Measurements from ENCODE around the gene CIBAR2. TPM values are rescaled to one million over a fixed set of nuclear protein-coding genes. Genes with fewer than 3 reads are reported as not detected.

Gene CIBAR2
- total and polyA plus RNA-seq, 9 of the 15 experiments (the other 6 are each of a cell fraction or from before 2014, with no cell fraction given) = not detected

DNA sequence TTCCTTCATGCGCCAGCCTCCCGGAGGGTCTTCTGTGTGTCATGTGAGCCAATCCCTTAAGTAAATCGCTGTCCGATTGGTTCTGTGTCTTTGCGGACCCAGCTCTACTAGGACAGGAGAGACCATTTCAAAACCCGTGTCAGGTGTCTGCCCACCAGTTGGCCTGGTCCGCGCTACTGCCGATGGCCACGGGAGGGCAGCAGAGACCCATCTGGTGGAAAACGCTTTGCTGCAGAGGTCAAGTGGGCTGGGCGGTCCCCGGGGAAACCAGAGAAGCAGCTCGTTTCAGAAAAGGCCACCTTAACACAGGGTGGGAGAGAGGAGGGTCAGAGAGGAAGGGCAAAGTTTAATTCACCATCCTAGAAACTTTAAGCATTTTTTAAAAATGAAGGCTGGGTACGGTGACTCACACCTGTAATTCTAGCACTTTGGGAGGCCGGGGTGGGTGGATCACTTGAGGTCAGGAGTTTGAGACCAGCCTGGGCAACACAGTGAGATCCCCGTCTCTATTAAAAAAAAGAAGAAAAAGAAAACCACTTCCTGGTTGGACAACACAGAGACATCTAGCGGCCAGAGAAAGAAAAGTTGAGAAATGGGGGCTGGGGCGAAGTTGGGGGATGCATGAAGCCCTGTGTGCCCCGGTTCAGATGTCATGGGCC is 2.8 kb upstream of the CIBAR2 start (continued):
- TF ChIP-seq, protein P1, sequence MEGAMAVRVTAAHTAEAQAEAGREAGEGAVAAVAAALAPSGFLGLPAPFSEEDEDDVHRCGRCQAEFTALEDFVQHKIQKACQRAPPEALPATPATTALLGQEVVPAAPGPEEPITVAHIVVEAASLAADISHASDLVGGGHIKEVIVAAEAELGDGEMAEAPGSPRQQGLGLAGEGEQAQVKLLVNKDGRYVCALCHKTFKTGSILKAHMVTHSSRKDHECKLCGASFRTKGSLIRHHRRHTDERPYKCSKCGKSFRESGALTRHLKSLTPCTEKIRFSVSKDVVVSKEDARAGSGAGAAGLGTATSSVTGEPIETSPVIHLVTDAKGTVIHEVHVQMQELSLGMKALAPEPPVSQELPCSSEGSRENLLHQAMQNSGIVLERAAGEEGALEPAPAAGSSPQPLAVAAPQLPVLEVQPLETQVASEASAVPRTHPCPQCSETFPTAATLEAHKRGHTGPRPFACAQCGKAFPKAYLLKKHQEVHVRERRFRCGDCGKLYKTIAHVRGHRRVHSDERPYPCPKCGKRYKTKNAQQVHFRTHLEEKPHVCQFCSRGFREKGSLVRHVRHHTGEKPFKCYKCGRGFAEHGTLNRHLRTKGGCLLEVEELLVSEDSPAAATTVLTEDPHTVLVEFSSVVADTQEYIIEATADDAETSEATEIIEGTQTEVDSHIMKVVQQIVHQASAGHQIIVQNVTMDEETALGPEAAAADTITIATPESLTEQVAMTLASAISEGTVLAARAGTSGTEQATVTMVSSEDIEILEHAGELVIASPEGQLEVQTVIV (CRISPR knock-in tag; IDR thresholded peaks at IDR 0.05; ENCODE audit: borderline replicate concordance) = no peak
- TF ChIP-seq TFAP4 (CRISPR knock-in tag; IDR thresholded peaks at IDR 0.05; ENCODE audit: borderline replicate concordance) = peak; percentile 88
- TF ChIP-seq ZNF592 (IDR thresholded peaks at IDR 0.05) = no peak
- TF ChIP-seq JUN (IDR thresholded peaks at IDR 0.05; ENCODE audit: borderline replicate concordance, low read depth, low read length) = peak; percentile 35; the same call in 1 of the 2 replicates
- no peak for TF ChIP-seq JUN (CRISPR knock-in tag; IDR thresholded peaks at IDR 0.05; ENCODE audit: borderline replicate concordance)
- peak; percentile 70 to 87; a peak in 3 of 4 replicates for TF ChIP-seq KDM1A (IDR thresholded peaks at IDR 0.05)
- no peak for TF ChIP-seq ZNF431 (CRISPR knock-in tag; IDR thresholded peaks at IDR 0.05)
- TF ChIP-seq ETV1 (tag; conservative IDR thresholded peaks at IDR 0.05; ENCODE audit: low read depth) = peak; percentile 58; the same call in 1 of the 2 replicates
- TF ChIP-seq, protein P2, sequence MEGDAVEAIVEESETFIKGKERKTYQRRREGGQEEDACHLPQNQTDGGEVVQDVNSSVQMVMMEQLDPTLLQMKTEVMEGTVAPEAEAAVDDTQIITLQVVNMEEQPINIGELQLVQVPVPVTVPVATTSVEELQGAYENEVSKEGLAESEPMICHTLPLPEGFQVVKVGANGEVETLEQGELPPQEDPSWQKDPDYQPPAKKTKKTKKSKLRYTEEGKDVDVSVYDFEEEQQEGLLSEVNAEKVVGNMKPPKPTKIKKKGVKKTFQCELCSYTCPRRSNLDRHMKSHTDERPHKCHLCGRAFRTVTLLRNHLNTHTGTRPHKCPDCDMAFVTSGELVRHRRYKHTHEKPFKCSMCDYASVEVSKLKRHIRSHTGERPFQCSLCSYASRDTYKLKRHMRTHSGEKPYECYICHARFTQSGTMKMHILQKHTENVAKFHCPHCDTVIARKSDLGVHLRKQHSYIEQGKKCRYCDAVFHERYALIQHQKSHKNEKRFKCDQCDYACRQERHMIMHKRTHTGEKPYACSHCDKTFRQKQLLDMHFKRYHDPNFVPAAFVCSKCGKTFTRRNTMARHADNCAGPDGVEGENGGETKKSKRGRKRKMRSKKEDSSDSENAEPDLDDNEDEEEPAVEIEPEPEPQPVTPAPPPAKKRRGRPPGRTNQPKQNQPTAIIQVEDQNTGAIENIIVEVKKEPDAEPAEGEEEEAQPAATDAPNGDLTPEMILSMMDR (IDR thresholded peaks at IDR 0.05 in 2 of 3, conservative IDR thresholded peaks at IDR 0.05 in 1 of 3; ENCODE audit: insufficient read depth in 2 of 3, low read depth in 1 of 3, low read length in 3 of 3) = peak; percentile 97 to 100 (median 98)
- TF ChIP-seq BCOR (IDR thresholded peaks at IDR 0.05) = peak; percentile 99
- TF ChIP-seq, protein P3, sequence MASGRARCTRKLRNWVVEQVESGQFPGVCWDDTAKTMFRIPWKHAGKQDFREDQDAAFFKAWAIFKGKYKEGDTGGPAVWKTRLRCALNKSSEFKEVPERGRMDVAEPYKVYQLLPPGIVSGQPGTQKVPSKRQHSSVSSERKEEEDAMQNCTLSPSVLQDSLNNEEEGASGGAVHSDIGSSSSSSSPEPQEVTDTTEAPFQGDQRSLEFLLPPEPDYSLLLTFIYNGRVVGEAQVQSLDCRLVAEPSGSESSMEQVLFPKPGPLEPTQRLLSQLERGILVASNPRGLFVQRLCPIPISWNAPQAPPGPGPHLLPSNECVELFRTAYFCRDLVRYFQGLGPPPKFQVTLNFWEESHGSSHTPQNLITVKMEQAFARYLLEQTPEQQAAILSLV (tag; IDR thresholded peaks at IDR 0.05) = no peak
- TF ChIP-seq GTF2E2 (tag; IDR thresholded peaks at IDR 0.05) = no peak
- TF ChIP-seq KDM2B (CRISPR knock-in tag; IDR thresholded peaks at IDR 0.05) = no peak; the same call in 1 of the 2 replicates
- TF ChIP-seq XRCC5 (IDR thresholded peaks at IDR 0.05; ENCODE audit: low read depth, low read length) = peak; percentile 96
- peak; percentile 61 for TF ChIP-seq BHLHE40 (IDR thresholded peaks at IDR 0.05; ENCODE audit: low read length)
- TF ChIP-seq ZNF57 (CRISPR knock-in tag; IDR thresholded peaks at IDR 0.05) = no peak
- no peak for TF ChIP-seq NFE2L1 (tag; IDR thresholded peaks at IDR 0.05; ENCODE audit: borderline replicate concordance, low read depth)

Data from K562 (cell line).